Fibroblast of peridontal ligament (primary cell): ENCODE results near the gene CSTF3.
A peak's percentile ranks its signal among the peaks of the same experiment; 100 is the strongest.
"Not testable (repeated sequence)": the region's sequence is repeated elsewhere in the genome, so short reads cannot be mapped to it uniquely, and the experiment has no call there.

Experiments
- DNase-seq: peaks from one replicate; pipeline ENCODE4 v3.0.0-alpha.2; 2010; ENCODE audit errors: extremely low read depth

Gene CSTF3

GRCh38 chr11:33160587-33160986, 693 bp downstream of the CSTF3 start:
- no peak for DNase-seq

DNA sequence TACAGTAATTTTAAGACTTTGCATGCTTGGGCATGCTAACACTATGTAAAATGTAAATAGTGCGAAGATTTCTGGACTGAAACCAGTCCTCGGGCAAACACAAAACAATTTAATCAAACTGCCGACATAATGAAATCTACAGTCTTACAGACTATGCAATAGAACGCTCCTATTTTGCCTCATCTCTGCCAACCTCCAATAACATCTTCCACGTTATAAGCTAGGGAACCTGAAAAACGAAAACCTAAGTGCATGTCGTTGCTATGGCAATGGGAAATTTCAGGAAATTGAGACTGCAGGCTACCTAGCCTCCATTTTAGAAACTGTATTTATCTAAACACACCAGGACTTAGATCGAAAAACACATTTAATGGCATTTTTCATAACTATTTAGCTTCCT, 1.1 kb downstream of the CSTF3 start:
- DNase-seq, result peak; percentile 68

DNA sequence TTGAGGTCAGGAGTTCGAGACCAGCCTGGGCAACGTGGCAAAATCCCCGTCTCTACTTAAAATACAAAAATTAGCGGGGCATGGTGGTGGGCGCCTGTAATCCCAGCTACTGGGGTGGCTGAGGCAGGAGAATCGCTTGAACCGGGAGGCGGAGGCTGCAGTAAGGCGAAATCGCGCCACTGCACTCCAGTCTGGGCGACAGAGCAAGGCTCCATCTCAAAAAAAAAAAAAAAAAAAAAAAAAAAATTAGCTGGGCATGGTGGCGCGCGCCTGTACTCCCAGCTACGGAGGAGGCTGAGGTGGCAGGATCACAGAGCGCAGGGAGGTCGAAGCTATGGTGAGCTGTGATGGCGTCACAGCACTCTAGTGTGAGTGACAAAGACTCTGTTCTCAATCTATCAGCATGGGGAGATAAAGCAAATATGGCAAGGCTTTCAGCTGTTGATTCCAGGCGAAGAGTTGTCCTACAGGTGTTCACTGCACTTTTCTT, 1.9 kb downstream of the CSTF3 start:
- not testable (repeated sequence) for DNase-seq

GRCh38 chr11:33158596-33159275, 2.5 kb downstream of the CSTF3 start:
- DNase-seq, result no peak

GRCh38 chr11:33157103-33158027, 3.9 kb downstream of the CSTF3 start:
- no peak for DNase-seq

- no peak for DNase-seq
These were observed 9.9 kb downstream of the CSTF3 start for GRCh38 chr11:33151399-33151798.

- DNase-seq, result no peak
These were observed 13.7 kb downstream of the CSTF3 start for GRCh38 chr11:33147559-33147958.

DNA sequence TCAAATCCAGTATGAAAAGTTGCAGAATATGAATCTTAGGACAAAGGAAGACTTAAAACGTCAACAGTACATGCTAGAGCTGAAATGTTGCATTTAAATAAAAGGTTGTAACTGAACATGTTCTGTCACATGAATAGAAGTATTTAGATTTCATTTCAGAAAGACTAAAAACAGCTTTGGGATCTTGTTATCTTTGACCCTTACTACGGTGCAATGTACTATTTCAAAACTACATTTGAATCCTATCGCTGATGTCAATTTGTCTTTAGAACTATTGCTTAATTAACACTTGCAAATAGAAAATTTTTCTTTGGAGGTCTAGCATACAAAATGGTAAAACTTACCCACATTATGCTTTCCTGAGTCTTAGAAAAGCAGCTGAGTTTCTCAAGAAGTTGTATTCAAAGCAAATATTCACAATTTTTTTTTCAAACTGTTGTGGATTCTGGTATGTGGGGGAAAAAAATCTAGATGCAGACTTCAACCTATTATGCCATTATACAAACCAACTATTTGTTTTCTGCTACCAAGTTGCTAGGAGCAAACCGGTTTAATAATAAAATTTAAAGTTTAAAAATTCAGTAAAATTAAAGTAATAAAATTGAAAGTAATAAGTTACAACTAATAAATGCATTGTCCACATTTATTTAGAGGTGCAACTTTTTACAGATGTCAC, 25.4 kb downstream of the CSTF3 start:
- DNase-seq, result no peak

- peak; percentile 93 for DNase-seq
These were observed 26.1 kb downstream of the CSTF3 start for GRCh38 chr11:33135216-33135615.

- DNase-seq, result no peak
These were observed 27.0 kb downstream of the CSTF3 start for GRCh38 chr11:33134276-33134675.

DNA sequence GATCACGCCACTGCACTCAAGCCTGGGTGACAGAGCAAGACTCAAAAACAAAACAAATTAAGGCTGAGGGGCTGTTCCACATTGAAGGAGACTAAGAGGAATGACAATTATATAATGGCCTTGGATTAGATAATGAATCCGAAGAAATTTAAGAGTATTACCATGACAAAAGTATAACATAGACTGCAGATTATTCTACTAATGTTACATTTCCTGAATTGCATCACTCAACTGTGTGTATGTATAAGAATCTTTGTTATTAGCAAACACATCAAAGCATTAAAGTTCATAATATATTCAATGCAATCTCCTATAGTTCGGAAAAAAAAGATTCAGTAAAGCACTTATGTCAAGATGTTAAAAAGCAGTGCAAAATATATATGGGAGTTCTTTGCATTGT, 27.5 kb downstream of the CSTF3 start:
- no peak for DNase-seq

DNA sequence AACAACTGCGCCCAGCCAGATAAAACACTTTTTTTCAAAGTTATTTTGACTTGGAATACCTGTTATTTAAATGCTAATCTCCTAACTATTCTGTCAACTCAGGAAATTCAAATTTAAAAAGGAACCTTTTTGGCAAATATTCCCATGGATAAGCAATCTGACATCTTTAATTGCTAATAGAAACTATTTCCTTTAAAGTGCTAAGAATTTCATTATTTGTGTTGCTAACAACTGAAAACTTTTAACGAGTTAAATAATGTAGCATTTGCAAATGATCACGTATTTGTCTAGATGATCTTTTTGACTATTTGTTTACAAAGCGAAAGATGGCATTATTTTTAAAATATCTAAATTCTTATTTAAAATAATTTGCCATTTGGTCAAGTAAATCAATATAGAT, 28.8 kb downstream of the CSTF3 start:
- DNase-seq, result no peak

- no peak for DNase-seq
These were observed 32.5 kb downstream of the CSTF3 start for GRCh38 chr11:33128739-33129138.

DNA sequence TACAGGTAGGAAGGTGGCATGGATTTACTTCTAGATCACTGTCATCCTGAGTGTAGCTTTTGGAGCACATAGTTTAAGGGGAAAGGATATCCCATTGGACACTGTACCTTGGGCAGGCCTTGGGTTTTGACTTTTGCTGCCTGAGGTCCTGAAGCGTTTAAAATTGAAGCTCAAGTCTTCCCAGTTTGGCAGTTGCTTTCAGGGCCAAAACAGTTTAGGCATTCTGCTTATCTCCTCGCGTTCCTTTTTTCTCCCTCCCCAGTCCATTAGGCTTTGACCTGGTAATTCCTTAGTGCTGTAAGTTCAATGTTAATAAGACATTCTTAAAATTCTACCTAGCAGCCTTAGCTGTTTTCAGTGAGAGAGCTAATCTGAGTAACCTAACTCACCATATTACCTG, 35.7 kb downstream of the CSTF3 start:
- DNase-seq, result no peak

DNA sequence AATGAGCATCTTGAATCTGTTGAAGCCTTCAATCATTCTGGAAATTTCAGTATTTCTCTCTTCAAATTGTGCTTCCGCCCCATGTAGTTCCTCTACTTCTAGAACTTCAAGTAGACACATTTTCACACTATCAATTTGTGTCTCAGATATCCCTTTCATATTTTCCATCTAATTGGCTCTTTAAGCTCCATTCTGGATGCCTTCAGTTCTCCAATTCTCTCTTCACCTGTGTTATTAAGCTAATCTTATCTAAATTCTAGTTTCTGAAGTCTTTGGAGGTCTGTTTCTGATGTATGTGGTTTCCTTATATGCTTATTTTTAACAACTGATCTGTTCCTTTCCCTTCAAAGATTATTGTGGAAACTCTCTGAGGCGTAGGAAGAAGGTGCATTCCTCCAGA, 36.3 kb downstream of the CSTF3 start:
- DNase-seq, result no peak

GRCh38 chr11:33122696-33123095, 38.6 kb downstream of the CSTF3 start:
- not testable (repeated sequence) for DNase-seq

- no peak for DNase-seq
These were observed 44.7 kb downstream of the CSTF3 start for GRCh38 chr11:33116535-33116934.

- no peak for DNase-seq
These were observed 51.2 kb downstream of the CSTF3 start for GRCh38 chr11:33110083-33110482.

DNA sequence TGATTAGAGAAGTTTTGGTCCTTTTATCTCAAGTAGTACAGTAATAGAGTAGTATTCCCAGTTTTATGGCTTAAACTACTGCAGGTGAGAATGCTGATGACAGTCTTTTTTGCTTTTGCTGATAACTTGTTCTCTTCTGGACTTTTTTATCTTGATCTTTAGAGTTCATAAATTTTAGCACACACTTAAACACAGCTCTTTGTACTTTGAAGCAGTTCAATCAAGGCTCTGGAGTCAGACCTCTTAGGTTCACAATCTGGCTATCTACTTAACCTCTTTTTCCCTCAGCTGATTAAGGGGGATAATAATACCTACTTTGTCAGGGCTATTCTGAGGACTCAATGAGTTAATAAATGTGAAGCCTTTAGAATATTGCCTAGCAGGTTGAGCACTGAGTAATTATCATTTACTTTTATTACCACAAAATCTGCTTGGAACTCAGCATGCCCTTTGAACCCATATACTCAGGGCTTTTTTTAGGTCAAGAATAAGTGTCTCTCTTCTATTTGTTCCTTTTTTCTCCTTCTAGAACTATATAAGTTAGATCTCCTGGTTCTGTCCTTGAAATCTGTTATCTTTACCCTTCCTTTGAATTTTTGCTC, 51.9 kb downstream of the CSTF3 start:
- no peak for DNase-seq

DNA sequence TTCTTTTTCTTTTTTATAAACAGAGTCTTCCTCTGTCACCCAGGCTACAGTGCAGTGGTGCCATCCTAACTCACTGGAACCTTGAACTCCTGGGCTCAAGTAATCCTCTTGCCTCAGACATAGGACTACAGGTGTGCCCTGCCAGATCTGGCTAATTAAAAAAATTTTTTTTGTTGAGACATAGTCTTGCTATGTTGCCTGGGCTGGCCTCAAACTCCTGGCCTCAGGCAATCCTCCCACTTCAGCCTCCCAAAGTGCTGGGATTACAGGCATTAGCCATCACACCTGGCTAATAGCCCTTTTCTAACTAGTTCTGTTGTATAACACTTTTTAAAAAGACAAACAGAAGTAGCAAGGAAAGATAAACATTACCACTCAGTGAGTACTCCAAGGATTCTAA, 57.4 kb downstream of the CSTF3 start:
- no peak for DNase-seq

DNA sequence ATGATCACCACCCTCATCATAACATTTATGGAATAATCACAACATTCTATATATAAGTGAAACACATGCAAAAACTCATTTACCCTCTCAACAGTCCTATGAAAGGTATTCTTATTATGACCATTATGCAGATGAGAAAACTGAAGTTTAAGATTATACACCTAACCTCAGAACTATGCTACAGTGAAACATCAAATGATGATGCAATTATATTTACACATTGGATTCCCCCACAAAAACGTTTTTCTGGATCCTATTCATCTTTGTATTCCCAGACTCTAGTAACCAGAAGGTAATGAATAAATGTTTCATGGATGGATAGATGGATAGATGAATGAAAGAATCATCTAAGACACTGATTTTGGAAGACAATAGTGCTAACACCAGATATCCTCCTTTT, 67.1 kb downstream of the CSTF3 start:
- no peak for DNase-seq

GRCh38 chr11:33089776-33090175, 71.5 kb downstream of the CSTF3 start:
- no peak for DNase-seq
